Fibroblast of skin of right biceps (primary cell): Measurements from ENCODE around the gene COL4A2.

Experiments
- DNase-seq: peaks from one replicate; pipeline ENCODE4 v3.0.0-alpha.2; 2013

Gene COL4A2

GRCh38 chr13:110463871-110464510, 156.9 kb downstream of the COL4A2 start:
- peak; percentile 35 for DNase-seq

- DNase-seq: no peak
These were observed 157.7 kb downstream of the COL4A2 start for GRCh38 chr13:110464556-110465333.

GRCh38 chr13:110465696-110466095, 158.6 kb downstream of the COL4A2 start:
- DNase-seq: no peak

GRCh38 chr13:110466266-110466915, 159.3 kb downstream of the COL4A2 start:
- no peak for DNase-seq

- DNase-seq: no peak
These were observed 160.5 kb downstream of the COL4A2 start for GRCh38 chr13:110467516-110468110.

GRCh38 chr13:110468986-110469495, 162.0 kb downstream of the COL4A2 start:
- DNase-seq: no peak

GRCh38 chr13:110469597-110469996, 162.5 kb downstream of the COL4A2 start:
- DNase-seq: no peak

- DNase-seq: no peak
These were observed 163.4 kb downstream of the COL4A2 start for GRCh38 chr13:110470272-110471009.

GRCh38 chr13:110471156-110471832, 164.2 kb downstream of the COL4A2 start:
- DNase-seq: no peak

- no peak for DNase-seq
These were observed 164.7 kb downstream of the COL4A2 start for GRCh38 chr13:110471833-110472162.

- DNase-seq: no peak
These were observed 165.9 kb downstream of the COL4A2 start for GRCh38 chr13:110472904-110473563.

- DNase-seq: no peak
These were observed 167.6 kb downstream of the COL4A2 start for GRCh38 chr13:110474713-110475112.

- no peak for DNase-seq
These were observed 168.0 kb downstream of the COL4A2 start for GRCh38 chr13:110475117-110475516.

GRCh38 chr13:110475550-110476219, 168.6 kb downstream of the COL4A2 start:
- no peak for DNase-seq

GRCh38 chr13:110476220-110476617, 169.1 kb downstream of the COL4A2 start:
- DNase-seq: no peak

GRCh38 chr13:110477706-110478245, 170.7 kb downstream of the COL4A2 start:
- DNase-seq: no peak

GRCh38 chr13:110478405-110479214, 171.5 kb downstream of the COL4A2 start:
- no peak for DNase-seq

- DNase-seq: no peak
These were observed 172.1 kb downstream of the COL4A2 start for GRCh38 chr13:110479215-110479545.

GRCh38 chr13:110479648-110480047, 172.6 kb downstream of the COL4A2 start:
- no peak for DNase-seq

- no peak for DNase-seq
These were observed 173.1 kb downstream of the COL4A2 start for GRCh38 chr13:110480161-110480560.
